BJ (cell line): ENCODE data around the gene NRIP1. TPM values are rescaled to one million over a fixed set of nuclear protein-coding genes. Genes with fewer than 3 reads are reported as not detected.

ENCODE experiments used
- CTCF ChIA-PET: fragments of 350-600 bp; formaldehyde crosslinking; extraction: SDS; loops from one replicate; lab custom pipeline; 2021; ENCODE audit warnings: antibody characterized with exemption, inconsistent platforms; lab: Yijun Ruan, JAX
- POLR2A ChIA-PET: fragments of 300-600 bp; sonication (Branson Sonifier 250); formaldehyde crosslinking; extraction: SDS; loops from one replicate; lab custom pipeline; 2021; ENCODE audit warnings: antibody characterized with exemption; lab: Charles Lee
- DNase-seq: peaks from one replicate; pipeline ENCODE4 v3.0.0-alpha.2; 2011; ENCODE audit warnings: low read depth
- H3K27me3 ChIP-seq: 2 replicates; pipeline ENCODE4 v1.6.0; 2011; ENCODE audit warnings: low read length; ENCODE audit not compliant: control insufficient read depth, insufficient read depth
- H3K36me3 ChIP-seq: 2 replicates; pipeline ENCODE4 v1.5.1; 2011; ENCODE audit warnings: low read length; ENCODE audit not compliant: control insufficient read depth, insufficient read depth
- H3K4me3 ChIP-seq: 2 replicates; pipeline ENCODE4 v1.5.1; 2011; ENCODE audit warnings: low read depth, mild to moderate bottlenecking, control low read depth, low read length
- CTCF ChIP-seq: IDR thresholded peaks from 2 replicates; pipeline ENCODE4 v1.5.1; 2011; ENCODE audit warnings: low read depth, mild to moderate bottlenecking, control low read depth, inconsistent platforms, low read length, moderate library complexity; ENCODE audit not compliant: insufficient read depth
- polyA plus RNA-seq: library from polyadenylated mRNA; depleted of rRNA; stranded (reverse); fragments of >200 nt; gene quantifications from 2 replicates; pipeline ENCODE4 v1.2.3, GENCODE V29; 2011

NRIP1 gene
- polyA plus RNA-seq, 1 experiment = 5.2 TPM

- ChIA-PET CTCF (interaction anchor here (0.7 kb wide), 1 partner anchor 76 kb away, joined by 3 read pairs; no protein-coding TSS in a partner anchor), POLR2A (interaction anchor here (0.6 kb wide), 1 partner anchor 17 kb away, joined by 4 read pairs; no protein-coding TSS in a partner anchor)
- no peak for TF ChIP-seq CTCF
These were observed 46.4 kb downstream of the NRIP1 start for GRCh38 chr21:15018382-15018781.

GRCh38 chr21:15015622-15016471 is 49.0 kb downstream of the NRIP1 start:
- TF ChIP-seq CTCF = no peak
- peak; percentile 87 for DNase-seq
- Histone ChIP-seq H3K4me3 (no peak overlapping the region), H3K36me3 (no peaks in the 10 kb centered on the region), H3K27me3 (no peaks in the 10 kb centered on the region)
- ChIA-PET POLR2A (no interaction called here), CTCF (interaction anchor here (0.6 kb wide), 1 partner anchor 21 kb away, joined by 3 read pairs; no protein-coding TSS in a partner anchor)

More at GRCh38 chr21:15018382-15018781, 46.4 kb downstream of the NRIP1 start:
- DNase-seq = no peak
- Histone ChIP-seq H3K4me3 (no peak overlapping the region), H3K36me3 (no peaks in the 10 kb centered on the region), H3K27me3 (no peaks in the 10 kb centered on the region)

- POLR2A ChIA-PET = interaction anchor here (1.0 kb wide), 1 partner anchor 51 kb away, joined by 3 read pairs; the partner anchor contains the start of gene NRIP1
- CTCF ChIA-PET = interaction anchor here (0.7 to 0.8 kb wide), 2 partner anchors 51 to 468 kb away, joined by 3 read pairs; partner anchors contain the start of gene NRIP1
- no peak for TF ChIP-seq CTCF
- Histone ChIP-seq H3K27me3 (no peaks in the 10 kb centered on the region), H3K4me3 (no peak overlapping the region), H3K36me3 (no peaks in the 10 kb centered on the region)
- DNase-seq = no peak
These were observed 50.6 kb downstream of the NRIP1 start for GRCh38 chr21:15014221-15014620.

- ChIA-PET CTCF (no interaction called here), POLR2A (no interaction called here)
- DNase-seq = no peak
- no peak overlapping the region for H3K4me3 ChIP-seq
- no peak for TF ChIP-seq CTCF
- no peaks in the 10 kb centered on the region for H3K27me3 ChIP-seq
- no peaks in the 10 kb centered on the region for H3K36me3 ChIP-seq
These were observed 52.8 kb downstream of the NRIP1 start for GRCh38 chr21:15011967-15012366.

GRCh38 chr21:15010645-15011044 is 54.2 kb downstream of the NRIP1 start:
- POLR2A ChIA-PET = no interaction called here
- no peaks in the 10 kb centered on the region for H3K36me3 ChIP-seq
- CTCF ChIA-PET = interaction anchor here (0.6 to 1.3 kb wide), 2 partner anchors 17 to 47 kb away, joined by 3 read pairs; no protein-coding TSS in a partner anchor
- TF ChIP-seq CTCF = no peak
- no peak for DNase-seq
- H3K27me3 ChIP-seq = no peaks in the 10 kb centered on the region
- H3K4me3 ChIP-seq = no peak overlapping the region
